GM12874 (cell line): Measurements from ENCODE around the gene CBY2.

ENCODE experiments used
- TF ChIP-seq, protein P1 (sequence below): IDR thresholded peaks from 2 replicates; pipeline ENCODE4 v1.5.1; 2011; ENCODE audit warnings: low read depth, mild to moderate bottlenecking, control low read depth, low read length, moderate library complexity; ENCODE audit not compliant: insufficient read depth

The CBY2 gene

DNA sequence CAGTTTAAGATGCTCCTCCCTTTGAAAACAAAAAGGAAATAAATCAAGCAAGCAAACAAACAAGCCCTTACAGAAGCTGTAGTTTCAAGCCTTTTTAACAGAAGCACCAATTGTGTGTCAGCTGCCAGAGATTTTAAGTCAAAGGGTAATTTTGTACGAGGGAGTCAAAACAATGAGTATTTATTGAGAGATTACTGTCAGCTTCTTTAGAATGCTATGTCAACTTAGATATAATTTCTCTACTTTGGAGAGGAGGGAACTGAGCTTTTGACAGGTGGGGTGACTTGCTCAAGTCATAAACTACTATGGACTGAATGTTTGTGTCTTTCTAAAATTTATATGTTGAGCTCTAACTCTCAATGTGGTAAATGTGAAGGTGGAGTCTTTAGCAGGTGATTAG is 10.5 kb upstream of the CBY2 start:
- TF ChIP-seq, protein P1, sequence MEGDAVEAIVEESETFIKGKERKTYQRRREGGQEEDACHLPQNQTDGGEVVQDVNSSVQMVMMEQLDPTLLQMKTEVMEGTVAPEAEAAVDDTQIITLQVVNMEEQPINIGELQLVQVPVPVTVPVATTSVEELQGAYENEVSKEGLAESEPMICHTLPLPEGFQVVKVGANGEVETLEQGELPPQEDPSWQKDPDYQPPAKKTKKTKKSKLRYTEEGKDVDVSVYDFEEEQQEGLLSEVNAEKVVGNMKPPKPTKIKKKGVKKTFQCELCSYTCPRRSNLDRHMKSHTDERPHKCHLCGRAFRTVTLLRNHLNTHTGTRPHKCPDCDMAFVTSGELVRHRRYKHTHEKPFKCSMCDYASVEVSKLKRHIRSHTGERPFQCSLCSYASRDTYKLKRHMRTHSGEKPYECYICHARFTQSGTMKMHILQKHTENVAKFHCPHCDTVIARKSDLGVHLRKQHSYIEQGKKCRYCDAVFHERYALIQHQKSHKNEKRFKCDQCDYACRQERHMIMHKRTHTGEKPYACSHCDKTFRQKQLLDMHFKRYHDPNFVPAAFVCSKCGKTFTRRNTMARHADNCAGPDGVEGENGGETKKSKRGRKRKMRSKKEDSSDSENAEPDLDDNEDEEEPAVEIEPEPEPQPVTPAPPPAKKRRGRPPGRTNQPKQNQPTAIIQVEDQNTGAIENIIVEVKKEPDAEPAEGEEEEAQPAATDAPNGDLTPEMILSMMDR = no peak

GRCh38 chr13:45695198-45695730 is 6.9 kb upstream of the CBY2 start:
- TF ChIP-seq, protein P1 = no peak

DNA sequence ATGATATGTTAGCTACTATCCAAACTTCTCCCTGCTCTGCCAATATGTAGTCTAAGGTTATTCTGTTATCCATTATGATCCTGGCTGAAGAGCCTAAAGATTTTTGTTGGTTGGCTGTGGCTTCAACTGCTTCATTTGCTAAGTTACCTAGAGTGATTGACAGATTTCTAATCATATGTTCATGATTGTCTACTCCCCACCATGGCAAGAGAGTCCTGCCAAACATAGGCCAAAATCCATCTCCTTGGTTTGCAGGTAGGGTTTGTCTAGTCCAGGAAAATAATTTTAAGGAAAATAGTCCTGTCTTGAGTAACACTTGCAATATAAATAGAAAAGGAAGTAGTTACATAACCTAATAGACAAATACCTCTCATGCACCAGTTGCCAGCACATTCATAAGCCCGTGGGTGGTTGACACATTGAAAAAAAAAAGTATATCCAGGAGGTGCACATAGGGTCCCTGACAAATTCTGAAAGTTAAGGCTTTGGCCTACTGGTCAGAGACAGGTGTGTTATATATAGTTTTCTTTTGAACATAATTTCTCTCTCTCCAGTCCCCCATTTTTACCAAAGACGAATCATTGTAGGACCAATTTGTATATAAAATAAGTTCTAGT is 5.4 kb upstream of the CBY2 start:
- TF ChIP-seq, protein P1 = no peak

- TF ChIP-seq, protein P1 = peak; percentile 76
Observed at GRCh38 chr13:45700971-45701900, 884 bp upstream of the CBY2 start.

- TF ChIP-seq, protein P1 = no peak
Observed at GRCh38 chr13:45702869-45703391, 810 bp downstream of the CBY2 start.

DNA sequence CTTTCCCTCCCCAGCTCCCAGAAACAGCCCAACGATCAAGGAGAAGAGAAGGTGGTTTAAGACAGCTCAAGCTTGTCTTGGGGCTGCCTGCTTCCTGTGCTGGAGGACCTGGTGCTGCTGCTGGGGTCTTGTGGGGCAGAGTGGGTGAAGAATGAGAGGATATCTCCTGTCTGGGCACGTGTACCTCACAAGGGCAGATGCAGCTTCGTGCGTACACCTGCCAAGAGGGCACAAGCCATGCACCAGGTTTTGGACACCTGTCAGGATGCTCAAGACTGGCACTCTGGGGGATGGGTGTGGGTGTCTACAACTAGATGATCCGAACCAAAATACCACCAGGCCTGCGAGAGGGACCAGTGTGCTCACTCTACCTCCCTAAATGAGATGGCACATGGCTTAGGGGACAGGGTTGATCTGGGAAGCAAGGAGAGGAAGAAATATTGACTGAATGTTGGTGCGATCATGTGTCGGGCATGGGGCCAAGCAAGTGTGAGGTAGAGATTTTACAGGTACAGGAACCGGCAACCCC is 2.2 kb downstream of the CBY2 start:
- TF ChIP-seq, protein P1 = no peak

- TF ChIP-seq, protein P1 = no peak
Observed at GRCh38 chr13:45704854-45705695, 3.0 kb downstream of the CBY2 start.
